ENCODE data around the gene NEUROD4.
"Not testable (repeated sequence)": the region's sequence is repeated elsewhere in the genome, so short reads cannot be mapped to it uniquely, and the experiment has no call there.

Gene NEUROD4, protein sequence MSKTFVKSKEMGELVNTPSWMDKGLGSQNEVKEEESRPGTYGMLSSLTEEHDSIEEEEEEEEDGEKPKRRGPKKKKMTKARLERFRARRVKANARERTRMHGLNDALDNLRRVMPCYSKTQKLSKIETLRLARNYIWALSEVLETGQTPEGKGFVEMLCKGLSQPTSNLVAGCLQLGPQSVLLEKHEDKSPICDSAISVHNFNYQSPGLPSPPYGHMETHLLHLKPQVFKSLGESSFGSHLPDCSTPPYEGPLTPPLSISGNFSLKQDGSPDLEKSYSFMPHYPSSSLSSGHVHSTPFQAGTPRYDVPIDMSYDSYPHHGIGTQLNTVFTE

DNA sequence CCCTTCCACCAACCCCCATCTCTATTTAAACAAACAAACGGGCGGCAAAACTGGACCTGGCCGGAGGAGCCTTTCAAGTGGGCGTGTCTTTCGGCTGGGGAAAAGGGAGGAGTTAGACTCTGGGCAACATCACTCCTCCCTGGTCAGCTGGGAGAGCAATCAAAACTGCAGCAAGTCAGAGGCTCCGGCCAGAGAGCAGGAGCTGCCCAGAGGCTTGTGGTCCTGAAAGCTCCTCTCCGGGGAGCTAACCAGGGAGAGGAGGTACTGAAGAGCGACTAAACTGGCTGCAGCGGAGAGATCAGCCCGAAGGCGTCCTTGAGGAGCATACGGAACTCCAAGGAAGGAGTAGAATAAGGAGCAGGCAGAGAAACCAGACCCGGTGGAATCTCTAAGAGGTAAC lies at the start of gene NEUROD4:
Gene NEUROD4 (plus strand): TSS at position 191 of the 400 bp plus-strand sequence. CDS start 6,466 bp downstream, outside the sequence.
- no peak for DNase-seq (ENCODE audit: low read depth in 1 of 2, low spot score in 1 of 2)

DNA sequence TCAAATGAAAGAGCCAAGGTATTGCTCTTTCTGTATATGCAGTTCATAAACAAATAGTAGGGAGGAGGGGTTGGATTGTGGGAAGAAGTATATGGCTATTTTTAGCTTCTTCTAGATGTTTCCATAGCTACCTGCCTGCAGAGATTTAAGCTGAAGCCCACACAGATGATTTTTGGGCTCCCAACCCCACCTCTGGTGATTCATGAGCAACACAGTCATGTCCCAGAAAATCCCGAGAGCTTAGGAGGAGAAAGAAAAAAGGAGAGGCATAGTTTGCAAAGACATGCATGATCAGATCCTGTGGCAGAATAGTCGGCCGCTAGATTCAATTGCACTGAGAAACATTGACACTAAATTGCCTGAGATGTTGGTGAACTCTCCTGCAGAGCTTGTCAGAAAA lies 49.0 kb upstream of the NEUROD4 start:
- DNase-seq (ENCODE audit: low read depth in 1 of 2, low spot score in 1 of 2), result no peak

DNA sequence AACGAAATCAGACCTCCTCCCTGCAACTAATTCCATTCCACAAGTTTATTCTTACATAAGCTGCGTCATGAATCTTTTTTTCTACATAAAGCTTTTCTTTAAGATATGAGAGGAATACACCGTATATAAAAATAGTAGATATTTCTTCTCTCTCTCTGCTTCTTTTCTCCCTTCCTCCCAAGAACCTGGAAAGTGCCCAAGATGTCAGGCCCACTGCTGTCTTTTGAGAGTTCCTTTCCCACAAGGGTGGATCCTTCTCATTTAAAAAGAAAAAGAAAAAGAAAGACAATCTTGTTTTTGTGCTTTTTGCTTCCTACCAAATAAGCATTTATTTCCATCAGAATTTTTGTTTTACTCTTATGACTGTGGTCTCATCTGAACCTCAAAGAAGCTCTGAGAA lies 46.2 kb upstream of the NEUROD4 start:
- DNase-seq (ENCODE audit: low read depth in 1 of 2, low spot score in 1 of 2), result no peak

DNA sequence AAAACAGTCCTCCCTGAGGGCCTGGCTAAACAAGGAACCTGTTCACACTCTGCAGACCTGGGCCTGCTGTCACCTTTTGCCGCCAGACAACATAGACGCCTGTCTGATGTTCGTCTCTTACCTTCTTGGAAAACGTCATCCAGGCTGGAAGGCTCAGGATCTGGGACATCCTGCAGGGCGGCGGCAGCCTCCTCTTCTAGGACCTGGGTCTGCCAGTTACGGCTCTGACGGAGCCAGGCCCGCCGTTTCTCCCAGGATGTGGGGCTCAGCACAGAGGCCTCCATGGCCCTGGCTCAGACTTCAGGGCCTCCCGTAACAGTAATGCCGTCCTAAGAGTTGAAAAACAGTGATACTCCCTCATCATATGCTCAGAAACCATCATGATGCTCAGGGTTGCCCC lies 45.5 kb upstream of the NEUROD4 start:
- no peak for DNase-seq (ENCODE audit: low read depth in 1 of 2, low spot score in 1 of 2)

DNA sequence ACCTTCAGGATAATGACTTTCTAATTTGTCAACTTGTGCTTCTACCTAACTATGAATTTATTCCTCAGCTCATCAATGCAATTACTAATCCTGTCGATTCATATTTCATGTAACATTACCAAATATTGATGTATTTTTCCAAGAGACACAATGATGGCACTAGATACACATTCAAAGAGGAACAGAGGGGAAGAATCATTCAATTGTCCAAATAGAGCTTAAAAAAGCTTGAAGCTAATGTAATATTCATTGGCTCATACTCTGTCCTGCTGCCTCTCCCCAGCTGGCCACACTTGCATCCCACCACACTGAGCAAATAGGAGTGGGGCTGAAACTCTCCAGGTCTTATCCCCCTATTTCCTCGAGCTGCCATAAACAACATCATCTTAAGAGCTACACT lies 44.5 kb upstream of the NEUROD4 start:
- no peak for DNase-seq (ENCODE audit: low read depth in 1 of 2, low spot score in 1 of 2)

DNA sequence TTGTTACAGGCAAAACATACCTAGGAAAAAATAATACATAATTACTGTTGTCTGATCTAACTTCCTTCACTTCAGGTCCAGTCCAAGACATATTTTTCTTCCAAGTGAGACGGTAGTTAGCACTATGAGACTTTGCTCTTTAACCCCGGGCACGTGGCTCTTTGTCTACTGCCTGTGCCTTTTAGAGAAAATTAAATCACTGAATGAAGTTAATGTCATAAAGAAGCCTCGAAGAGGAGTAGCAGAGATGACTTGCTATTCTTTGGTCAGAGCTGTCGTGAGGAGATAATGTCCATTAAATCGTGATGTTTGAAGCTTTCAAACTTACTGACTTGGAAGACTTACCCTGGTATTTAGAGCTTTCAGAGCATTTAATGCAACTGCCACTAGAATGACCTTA lies 43.9 kb upstream of the NEUROD4 start:
- no peak for DNase-seq (ENCODE audit: low read depth in 1 of 2, low spot score in 1 of 2)

DNA sequence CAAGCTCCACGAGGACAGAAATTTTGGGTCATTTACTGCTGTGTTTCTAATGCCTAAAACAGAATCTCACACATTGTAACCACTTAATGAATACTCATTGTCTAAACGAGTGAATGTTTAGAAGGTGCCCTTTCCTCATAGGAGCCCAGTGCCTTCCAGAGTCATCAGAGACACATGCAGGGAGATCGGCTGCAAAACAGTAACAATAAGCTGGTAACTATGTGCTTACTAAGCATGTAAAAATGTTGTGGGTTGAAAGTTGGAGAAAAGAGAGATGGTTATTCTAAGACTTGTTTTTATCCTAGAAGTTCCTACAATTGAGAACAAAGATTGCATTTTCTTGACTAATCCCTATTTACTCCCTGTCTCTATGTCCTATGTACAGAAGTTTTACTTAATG lies 42.6 kb upstream of the NEUROD4 start:
- no peak for DNase-seq (ENCODE audit: low read depth in 1 of 2, low spot score in 1 of 2)

DNA sequence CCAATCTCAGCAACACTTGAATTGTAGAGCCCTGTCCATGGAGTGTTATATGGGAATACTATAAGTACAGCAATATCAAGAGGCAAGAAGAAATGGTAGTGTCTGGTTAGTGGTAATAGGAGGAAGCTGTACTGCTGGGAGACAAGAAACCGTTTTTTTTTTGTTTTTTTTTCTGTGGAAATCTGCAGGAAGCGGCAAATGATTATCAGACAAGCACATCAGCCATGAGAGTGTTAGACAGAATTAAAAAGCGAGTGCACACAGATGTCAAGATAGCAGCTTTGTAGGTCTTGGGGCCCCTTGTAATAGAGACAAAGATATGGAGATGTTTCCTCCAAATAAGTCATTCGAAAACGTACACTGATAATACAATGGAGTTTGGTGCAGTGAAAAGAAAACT lies 41.9 kb upstream of the NEUROD4 start:
- no peak for DNase-seq (ENCODE audit: low read depth in 1 of 2, low spot score in 1 of 2)

DNA sequence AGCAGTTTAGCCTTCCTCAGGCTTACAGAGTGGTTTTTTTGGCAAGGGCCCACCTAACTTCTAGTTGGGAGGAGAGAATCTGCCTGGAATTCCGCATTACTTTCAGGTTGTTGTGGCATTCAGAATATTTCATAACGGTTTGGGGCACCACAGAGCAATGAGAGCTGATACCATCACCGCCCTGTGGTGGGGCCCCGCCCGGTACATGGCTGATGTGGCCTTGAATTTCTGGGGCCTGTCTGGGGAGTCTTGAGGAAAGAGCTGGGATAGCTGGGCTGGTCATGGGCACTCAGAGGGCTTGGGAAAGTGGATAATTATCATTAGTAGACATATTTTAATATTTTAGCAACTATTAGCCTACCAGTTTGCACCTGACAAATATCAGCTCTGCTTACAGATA lies 39.4 kb upstream of the NEUROD4 start:
- peak in 1 of 2 donors; percentile 15 for DNase-seq (ENCODE audit: low read depth in 1 of 2, low spot score in 1 of 2)

DNA sequence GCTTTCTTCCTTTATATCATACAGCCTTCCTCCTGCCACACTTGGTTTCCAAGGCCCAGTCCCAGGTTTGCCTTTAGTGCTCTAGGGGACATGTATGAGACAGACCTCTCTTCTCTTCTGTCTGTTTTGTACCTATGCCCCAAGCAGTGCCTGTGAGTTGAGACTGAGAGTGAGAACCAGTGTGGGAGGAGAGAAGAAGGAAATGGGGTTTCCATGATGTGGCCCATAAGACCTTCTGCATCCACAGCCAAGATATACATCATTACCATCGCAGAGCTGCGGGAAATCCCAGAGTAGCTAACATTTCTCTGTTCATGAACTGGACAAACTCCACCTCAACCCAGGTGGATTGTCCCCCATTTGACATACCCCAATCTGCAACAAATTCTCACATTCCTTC lies 38.0 kb upstream of the NEUROD4 start:
- peak in 1 of 2 donors; percentile 20 for DNase-seq (ENCODE audit: low read depth in 1 of 2, low spot score in 1 of 2)

DNA sequence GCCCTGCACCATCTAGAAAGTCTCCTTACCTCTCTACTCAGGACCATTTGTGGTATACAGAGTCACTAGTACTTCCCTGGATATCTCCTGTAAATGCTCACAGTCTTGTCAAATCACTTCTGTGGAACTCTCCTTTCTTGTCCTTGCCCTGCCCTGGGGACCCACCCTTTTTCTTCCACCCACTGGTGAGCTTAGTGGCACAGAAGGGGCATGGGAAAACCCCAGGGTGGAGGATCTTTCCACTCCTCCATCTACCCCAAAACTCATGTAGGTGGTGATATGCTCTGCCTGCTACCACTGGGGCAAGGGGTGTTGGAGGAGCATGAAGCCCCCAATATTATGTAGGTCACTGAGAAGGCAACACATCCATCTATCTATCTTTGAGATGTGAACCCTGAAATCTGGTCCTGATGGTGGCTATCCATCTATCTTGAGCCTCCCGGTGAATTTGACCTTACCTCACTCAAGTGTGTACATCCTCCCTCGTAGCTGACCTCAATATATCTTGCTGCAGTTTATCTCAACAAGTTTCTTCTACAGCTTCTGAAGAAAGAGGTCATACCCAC lies 36.2 kb upstream of the NEUROD4 start:
- peak in 1 of 2 donors; percentile 24 for DNase-seq (ENCODE audit: low read depth in 1 of 2, low spot score in 1 of 2)

DNA sequence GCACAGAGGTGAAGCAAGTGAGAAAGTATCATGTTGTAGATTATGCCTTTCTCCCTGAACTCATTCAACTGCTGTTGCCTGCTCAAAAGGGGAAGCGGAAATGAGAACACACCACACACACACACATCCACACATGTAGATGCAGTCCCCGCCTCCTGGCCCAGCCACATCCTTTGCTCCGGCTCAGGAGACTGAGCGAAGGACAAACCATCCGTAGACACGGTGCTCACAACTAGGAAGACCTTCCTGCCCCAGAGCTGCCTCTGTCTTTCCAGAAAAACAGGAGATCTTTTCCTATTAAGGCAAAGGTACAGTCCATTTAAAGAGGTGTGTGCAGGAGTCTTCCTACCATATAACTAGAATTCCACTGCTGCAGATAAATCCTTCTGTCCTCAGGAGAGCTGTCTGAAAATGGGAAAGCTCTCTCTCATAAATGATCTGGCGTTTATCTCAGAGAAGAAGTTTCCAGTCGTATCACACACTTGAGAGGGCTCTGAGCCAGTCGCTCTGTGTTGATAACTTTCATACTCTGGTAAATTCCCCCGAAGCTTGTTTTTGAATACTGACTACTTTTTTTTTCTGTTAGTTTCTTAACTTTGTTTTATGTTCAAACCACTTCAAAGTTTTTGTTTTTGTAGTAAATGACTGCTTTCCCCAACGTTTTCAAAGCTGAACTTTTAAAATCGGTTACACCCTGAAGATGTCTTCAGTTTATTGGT lies 35.0 kb upstream of the NEUROD4 start, which contains the start of gene TESPA1:
Gene TESPA1 (minus strand): TSS at position 105 of the 719 bp plus-strand sequence. CDS start 10,200 bp downstream, outside the sequence.
- peak; percentile 71 to 72 for DNase-seq (ENCODE audit: low read depth in 1 of 2, low spot score in 1 of 2)

DNA sequence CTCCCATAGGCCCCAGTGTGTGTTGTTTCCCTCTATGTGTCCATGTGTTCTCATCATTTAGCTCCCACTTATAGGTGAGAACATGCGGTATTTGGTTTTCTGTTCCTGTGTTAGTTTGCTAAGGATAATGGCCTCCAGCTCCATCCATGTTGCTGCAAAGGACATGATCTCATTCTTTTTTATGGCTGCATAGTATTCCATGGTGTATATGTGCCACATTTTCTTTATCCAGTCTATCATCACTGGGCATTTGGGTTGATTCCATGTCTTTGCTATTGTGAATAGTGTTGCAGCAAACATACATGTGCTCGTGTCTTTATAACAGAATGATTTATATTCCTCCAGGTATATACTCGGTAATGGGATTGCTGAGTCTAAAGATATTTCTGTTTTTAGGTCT lies 33.0 kb upstream of the NEUROD4 start:
- DNase-seq (ENCODE audit: low read depth in 1 of 2, low spot score in 1 of 2), result not testable (repeated sequence)

DNA sequence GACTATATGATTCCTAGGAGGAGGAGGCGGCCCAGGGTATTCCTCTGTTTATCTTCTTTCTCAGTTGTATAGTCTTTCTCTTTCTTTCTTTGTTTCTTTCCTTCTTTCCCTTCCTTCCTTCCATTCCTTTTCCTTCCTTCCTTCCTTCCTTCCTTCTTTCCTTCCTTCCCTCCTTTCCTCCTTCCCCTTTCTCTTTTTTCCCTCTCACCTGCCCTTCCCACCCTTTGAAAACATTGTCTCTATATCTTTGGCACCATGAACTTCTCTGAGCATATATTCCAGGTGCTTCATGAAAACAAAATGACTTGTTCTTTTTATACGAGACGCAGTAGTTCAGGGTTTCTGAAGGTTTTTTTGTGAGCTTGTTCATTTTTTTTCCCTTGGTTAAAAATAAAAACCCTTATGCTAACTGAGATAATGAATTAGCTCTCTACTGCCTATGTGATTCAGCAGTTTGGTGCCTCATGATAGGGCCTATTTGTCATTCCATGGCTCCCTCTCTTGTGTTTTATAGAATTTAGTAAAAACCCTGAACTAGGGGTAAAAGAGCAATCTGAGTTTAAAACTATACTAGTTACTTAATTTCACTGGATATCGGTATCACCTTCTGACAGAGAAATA lies 32.1 kb upstream of the NEUROD4 start:
- DNase-seq (ENCODE audit: low read depth in 1 of 2, low spot score in 1 of 2), result no peak

DNA sequence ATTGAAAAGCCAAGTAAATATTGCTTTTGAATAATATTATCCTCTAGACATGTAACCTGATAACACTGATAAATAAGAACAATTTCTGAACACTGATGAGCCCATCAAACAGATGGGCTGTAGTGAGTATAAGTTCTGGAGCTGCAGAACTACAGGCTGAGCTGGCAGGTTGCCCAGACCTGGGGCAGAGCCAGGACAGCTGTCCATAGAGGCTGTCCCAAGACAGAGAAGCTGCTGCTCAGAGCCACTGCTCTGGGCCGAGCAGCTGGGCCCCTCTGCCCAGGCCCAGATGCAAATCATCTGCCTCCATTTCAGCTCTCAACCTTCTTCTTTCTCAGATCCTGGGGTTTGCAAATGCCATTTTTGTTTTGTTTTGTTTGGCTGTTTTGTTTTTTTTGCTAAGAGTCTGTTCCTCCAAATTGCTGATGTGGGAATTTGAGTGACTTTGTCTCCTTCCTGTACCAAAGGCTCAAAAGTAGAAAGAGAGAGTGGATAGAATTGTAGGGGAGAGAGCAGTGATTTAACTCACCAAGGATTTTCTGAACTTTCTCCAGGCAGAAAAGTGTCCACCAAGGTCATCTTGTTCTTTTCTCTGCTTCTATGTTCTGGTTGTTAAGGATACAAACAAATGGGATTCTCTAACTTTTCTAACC lies 31.2 kb upstream of the NEUROD4 start:
- no peak for DNase-seq (ENCODE audit: low read depth in 1 of 2, low spot score in 1 of 2)

DNA sequence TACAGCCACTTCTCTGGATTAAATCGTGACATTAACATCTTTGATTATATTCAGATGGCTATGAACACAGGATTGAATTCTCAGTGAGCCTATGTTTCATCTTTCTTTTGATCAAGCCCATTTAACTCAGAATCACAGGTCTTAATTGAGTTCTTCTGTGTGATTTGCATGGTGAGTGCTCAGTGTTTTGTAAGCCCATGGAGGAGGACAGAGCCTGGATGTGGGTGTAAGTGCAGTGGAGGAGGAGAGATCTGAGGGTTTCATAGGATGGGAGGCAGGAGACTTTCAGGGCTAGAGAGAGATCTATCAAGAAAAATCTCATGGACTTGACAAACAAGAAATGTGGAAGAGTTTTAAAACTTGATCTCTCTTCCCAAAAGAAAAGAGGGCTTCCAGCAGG lies 29.9 kb upstream of the NEUROD4 start:
- DNase-seq (ENCODE audit: low read depth in 1 of 2, low spot score in 1 of 2), result no peak

DNA sequence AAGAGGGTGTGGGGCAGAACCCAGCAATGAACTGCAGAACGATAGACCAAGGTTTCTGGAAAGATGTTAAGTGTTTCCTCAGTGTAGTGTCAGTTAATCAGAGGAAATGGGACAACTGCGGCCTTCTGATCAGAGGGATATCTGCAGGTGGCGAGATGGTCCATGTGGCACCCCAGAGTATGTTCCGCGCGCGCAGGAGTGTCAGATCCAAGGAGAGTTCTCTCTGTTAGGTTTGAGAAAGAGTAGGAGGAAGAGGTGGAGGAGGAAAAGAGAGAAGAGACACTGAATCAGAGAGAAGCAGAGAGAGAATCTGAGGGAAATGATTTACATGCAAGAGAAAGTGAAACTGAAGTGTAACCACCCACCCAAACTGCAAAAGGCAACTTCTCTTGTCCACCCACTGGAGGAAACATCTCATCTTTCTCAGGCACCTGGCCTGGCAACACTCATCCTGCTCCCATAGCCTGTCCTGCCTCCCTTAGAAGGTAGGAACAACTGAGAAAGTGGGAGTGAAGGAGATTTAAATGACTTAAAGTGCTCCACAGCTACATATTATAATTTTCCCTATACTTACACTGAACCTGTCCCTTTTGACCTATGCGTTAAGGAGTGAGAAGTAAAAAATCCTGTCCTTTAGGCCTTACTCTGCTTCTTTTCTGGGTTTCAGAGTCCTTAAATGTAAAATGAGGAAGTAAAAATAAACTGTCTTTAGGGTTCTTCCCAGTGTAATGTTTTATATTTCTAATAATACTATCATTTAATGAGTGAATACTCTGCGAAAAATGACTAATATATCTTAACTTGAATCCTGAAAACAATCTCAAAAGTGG lies 28.4 kb upstream of the NEUROD4 start:
- DNase-seq (ENCODE audit: low read depth in 1 of 2, low spot score in 1 of 2), result peak in 1 of 2 donors; percentile 9

DNA sequence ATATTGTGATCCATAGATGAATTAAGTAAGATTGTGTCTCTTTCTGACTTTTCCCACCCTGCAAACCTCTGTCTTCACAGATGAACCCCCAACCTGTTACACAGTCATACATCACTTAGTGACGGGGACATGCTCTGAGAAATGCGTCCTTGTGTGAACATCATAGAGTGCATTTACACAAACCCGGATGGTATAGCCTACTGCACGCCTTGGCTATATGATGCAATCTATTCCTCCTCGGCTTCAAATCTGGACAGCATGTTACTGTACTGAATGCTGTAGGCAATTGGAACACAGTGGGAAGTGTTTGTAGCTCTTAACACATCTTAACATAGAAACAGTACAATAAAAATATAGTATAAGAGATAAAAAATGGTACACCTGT lies 27.8 kb upstream of the NEUROD4 start:
- DNase-seq (ENCODE audit: low read depth in 1 of 2, low spot score in 1 of 2), result no peak

DNA sequence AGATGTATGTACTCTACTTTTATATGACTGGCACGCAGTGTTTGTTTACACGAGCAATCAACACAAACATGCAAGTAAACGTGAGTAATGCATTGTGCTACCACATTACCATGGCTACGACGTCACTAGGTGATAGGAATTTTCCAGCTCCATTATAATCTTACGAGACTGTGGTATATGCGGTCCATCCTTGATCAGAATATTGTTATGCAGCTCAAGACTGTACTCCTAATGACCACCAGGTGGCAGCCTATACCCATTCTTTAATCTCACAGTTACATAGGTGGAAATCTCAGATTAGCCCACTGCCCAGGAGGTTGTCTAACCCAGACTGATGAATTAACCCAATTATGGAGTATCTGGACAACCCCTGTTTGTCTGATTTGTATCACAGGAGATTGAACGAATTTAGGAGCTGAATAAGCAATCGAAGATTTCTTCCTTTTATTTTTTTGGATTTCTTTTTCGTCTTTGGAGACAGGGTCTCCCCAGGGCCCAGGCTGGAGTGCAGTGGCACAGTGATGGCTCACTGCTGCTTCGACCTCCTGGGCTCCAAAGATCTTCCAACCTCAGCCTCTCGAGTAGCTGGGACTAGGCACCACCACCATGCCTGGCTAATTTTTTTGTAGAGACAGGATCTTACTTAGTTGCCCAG lies 26.5 kb upstream of the NEUROD4 start:
- DNase-seq (ENCODE audit: low read depth in 1 of 2, low spot score in 1 of 2), result peak in 1 of 2 donors; percentile 31

DNA sequence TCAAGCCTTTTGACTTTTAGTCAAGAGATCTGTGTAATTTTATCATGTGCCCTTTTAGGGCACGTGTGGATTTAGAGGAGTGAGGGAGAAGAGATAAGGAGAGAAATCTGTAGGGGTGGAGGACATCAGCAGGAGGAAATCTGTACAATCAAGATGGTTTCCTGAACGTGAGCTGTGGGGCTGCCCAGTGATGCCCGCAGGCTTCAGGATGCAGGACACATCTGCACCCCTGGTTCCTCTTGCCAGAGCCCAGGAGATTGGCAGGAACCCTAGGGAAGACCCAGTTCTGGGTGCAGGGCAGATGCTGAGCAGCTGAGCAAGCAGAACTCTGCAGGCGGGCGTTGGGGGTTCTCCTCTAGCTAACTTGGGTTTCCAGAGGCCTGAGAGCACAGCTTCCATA lies 23.6 kb upstream of the NEUROD4 start:
- no peak for DNase-seq (ENCODE audit: low read depth in 1 of 2, low spot score in 1 of 2)
